Stimulated activated CD4-positive, alpha-beta T cell treated with anti-CD3 and anti-CD28 coated beads, Interleukin-1b, Interleukin-23, amount 100 ng/mL, for 1 hour (primary cell): ENCODE results near the gene RNF212.

Source experiments
- DNase-seq, 2 donors: peaks; one replicate each; pipeline ENCODE4 v3.0.0-alpha.2; 2020; ENCODE audit warnings: low read depth in 2 of 2

RNF212 gene

DNA sequence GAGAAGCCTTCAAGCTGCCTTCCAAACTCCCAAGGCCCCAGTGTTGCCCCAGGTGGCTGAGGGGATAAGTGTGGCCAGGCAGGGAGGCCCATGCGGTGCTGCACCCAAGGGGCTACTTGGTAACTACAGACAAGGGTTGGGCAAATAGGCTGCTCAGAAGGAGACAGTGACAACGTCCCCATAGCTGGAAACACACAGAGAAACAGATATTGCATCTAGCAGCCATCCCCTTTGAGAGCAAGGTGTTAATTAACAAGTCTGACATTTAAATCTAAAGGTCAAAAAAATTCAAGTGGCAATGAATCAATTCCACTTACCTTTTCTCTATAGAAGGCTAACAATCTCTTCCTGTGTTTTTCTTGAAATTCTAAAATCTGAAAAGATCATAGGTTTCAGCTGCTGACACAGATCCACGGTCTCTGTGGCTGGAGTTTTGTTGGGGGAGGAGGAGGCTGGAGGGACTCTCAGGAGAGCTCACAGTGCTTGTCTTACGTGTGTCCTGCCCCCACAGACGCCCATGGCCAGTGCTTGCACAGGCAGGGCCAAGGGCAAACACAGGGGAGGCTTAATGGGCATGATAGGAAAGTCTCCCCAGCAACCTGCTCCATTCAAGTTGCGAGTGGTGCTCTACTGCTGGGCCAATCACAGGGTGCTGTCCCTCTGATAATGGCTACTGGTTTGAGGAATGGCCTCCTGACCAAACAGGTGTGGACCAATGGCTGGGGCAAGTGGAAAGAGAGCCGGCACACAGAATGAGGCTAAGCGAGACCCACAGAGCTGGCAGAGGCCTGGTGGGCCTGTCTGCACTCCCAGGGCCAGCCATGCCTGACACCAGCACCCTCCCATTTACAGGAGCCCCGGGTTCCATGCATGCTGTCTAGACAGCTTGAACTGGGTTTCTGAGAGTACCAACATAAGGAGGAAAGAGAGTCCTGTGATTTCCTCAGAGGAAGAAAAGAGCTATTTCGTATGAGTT is 22.6 kb downstream of the RNF212 start:
- no peak for DNase-seq

DNA sequence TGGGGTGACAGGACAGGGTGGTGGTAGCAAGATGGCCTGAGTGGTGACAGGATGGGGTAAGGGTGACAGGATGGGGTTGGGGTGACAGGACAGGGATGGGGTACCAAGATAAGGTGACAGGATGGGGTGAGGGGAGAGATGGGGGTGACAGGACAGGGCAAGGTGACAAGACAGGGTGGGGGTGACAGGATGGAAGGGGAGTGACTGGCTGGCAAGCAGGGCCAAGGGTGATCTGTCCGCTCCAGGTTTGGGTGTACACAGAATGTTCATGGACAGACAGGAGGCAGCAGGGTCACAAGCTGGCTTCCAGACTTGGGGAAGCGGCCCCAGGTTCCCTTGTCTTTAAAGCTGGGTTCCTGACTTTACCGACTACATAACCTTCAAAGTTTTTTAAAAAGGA is 23.3 kb downstream of the RNF212 start:
- no peak for DNase-seq

DNA sequence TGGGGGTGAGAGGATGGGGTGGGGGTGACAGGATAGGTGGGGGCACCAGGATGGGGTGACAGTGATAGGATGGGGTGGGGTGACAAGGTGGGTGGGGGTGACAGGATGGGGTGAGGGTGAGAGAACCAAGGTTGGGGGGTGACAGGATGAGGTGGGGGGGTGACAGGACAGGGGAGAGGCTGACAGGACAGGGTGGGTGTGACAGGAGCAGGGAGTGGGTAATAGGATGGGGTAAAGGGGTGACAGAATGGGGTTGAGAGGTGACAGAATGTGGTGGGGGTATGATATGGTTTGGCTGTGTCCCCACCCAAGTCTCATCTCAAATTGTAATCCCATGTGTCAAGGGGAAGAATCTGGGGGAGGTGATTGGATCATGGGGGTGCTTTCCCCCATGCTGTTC is 26.0 kb downstream of the RNF212 start:
- DNase-seq, result no peak

DNA sequence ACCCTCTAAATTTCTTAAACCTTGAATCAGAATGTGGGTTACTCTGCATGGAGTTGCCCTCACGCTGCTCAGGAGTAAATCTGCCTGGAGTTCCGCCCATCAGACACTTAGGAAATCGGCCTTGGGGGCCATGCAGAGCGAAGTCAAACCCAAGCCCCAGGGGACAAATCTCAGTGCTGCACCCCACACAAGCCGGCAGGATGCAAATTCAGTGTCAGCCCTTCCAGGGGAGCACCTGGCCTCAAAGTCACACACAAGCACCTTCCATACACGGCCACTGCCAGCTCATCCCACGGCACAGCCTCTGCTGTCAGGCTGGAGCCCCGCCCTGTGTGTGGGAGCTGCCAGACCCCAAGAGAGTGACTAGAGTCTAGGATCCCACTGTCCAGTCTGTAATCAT is 27.4 kb downstream of the RNF212 start:
- no peak for DNase-seq

DNA sequence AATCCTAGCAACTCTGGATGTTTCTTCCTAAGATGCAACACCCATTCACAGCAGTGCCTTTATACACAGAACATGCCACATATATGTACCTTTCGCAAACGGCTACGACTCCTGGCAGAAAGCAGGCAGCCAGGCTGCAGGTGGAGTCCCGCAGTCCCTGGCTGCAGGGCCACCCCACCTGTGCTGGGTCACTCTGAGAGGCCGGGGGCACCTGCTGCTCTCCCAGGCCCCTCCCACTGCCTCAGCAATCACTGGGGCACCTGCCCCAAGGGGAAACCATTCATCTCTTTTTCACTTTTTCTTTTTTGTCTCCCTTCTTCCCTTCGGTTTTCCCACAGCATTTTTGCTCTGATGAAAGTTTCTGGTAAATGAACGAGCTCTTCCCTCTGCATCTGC is 28.0 kb downstream of the RNF212 start:
- DNase-seq, result no peak

DNA sequence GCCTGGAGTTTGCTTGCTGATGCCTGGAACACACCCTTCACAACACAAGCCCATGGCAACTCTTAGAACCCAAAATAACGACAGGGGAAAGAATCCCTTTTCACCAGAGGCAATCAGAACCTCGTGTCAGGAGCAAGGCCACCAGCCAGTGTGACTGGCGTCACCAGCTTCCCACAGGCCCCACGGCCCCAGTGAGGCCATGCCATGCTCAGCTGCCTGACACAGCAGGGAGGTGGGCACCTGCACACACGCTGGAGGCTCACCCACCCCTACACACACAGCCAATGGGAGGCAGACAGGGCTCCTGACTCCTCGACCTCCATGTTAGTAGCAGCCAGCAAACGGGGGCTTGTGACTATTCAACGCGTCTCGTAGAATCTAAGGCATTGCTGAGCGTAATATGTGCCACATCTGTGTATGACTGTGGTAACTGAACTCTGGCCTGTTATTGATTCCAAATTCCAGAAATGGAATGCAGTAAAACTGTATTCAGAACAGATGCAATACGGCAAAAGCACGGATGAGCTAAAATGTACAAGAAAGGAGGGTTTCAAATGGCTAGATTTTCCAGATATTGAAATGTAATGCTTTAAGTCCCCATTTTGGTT is 28.5 kb downstream of the RNF212 start:
- no peak for DNase-seq

DNA sequence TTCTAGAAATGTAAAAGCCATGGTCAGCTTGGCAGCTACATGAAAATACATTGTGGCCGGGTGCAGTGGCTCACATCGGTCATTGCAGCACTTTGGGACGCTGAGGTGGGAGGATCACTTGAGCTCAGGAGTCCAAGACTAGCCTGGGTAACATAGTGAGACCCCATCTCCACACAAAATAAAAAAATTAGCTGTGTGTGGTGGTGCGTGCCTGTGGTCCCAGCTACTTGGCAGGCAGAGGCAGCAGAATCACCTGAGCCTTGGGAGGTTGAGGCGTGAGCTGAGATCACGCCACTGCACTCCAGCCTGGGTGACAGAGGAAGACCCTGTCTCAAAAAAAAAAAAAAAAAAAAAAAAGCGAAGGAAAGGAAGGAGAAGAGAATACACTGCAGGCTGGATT is 29.0 kb downstream of the RNF212 start:
- no peak for DNase-seq

DNA sequence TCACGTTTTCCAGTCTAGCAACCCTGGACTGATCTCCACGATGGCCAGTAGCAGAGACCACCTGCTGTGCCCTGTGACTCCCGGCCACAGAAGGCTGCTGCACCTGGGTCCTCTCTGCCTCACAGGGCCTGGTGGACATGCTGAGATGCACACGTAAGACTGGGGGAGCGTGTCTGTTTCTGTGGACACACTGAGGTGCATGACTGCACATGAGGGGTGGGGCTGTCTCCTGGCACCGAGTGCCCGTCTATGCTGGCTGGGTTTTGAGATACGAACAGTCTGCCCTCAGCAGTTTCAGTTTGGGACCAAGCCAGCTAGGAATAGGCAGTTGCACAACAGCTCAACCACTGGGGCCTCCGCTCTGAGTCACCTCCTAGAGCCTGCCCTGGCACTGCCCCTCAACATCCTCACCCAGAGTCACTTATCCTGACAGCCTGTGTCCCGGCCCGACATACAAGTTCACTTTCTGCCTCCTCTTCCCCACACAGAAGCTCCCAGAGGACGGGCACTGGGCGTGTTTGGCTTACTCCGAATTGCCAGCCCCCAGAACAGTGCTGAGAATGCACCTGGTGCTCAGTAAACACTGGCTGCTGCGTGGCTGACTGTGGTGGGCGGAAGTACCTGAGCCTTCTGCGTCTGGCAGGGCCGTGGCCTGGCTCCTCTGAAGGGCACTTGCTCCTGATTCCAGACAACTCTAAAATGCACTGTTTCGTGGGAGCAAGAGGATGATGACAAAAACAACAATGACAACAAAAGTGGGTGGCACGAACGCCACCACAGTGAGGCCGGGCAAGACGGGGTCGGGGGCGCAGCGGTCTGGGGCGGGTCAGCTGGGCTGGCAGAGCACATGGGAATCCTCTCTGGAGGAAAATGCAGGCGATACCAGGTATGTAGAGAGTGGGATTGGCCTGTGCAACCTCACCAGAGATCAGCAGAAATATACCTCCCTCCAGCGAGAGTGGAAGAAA is 30.9 kb downstream of the RNF212 start:
- DNase-seq, result no peak

DNA sequence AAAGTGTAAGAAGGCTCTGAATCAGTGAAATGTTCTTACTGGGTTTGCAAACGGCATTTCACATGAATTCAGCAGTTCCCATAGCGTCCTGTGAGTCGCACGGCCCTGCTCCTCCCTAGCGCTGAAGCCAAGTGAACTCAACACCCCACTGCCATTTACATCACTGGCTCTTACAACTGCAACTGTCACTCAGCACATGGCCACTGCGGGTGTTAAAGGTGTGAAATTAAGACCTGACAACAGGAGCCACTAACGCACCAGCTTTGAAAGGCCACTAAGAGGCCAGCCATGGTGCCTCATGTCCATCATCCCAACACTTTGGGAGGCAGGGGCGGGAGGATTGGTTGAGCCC is 31.7 kb downstream of the RNF212 start:
- DNase-seq, result no peak

DNA sequence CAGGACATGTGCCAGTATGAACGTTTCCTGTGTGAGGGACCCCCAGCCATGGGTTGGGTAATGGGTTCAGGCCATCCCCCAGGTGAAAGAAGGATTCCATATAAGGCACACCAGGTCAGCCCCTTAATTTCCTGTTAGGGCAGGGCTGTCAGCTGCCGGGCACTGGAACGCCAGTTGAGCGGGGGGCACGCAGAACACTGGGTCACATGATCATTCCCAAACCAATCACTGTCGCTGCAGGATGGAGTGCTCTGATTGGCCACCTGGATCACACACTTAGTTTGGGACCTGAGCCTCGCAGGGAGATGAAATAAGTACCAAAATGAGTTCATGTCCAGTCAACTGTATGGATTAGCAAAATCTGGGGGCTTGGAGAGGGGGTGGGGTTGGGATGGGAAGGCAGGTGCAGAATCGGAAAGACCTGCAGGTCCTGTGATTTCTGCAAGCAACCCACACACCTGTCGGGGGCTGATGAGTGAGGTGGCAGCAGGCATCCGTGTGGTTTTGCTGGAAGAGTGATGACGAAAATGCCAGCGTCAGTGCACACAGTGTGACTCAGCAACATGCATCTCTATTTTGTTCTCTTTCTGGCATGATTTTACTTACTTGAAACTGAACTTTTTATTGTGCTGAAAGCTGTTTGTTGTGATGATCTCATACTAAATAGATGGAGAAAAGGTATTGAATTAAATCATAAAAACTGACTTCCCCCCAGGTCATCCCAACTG is 32.2 kb downstream of the RNF212 start:
- DNase-seq, result no peak

DNA sequence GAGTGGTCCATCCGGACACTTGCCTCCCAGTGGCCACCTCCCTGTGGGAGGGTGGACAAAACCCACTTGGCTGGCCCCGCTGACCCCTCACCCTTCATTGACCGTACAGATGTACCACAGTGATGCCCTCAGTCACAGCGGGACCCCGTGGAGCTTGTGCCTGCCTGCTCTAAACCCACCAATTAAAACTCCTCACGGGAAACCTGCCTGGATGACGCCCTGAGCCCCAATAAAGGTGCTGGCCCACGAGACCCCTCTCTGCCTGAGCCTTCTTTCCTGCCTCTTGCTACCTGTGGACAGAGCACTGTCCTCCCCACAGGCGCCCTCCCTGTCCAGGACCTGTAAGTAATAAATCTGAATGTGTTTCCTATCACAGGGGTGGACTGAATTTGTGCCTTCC is 32.9 kb downstream of the RNF212 start:
- DNase-seq, result no peak

DNA sequence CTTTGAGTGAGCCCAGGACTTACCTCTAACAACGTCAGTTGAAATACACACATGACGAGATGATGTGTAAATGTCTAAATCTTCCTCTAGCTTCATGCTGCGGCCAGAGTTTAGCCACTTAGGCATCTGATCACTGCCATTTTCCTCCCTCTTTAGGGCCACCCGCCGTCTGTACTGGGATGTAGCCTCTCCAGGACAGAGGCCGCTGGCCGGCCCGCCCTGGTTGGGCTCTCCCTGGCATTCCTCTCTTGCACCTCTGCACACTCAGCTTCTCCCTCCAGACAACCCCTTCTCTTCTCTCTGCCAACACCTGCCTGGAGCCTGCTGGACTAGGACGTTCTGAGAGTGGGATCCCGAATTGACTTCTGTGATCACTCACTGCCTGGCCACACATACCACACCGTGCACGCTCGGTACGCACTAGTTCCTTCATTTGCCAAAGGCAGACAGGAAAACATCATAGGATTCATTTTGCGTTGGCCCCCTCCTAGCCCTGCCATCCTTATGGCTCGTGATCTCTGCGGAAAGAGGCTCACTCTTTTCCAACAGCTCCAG is 33.6 kb downstream of the RNF212 start:
- no peak for DNase-seq

DNA sequence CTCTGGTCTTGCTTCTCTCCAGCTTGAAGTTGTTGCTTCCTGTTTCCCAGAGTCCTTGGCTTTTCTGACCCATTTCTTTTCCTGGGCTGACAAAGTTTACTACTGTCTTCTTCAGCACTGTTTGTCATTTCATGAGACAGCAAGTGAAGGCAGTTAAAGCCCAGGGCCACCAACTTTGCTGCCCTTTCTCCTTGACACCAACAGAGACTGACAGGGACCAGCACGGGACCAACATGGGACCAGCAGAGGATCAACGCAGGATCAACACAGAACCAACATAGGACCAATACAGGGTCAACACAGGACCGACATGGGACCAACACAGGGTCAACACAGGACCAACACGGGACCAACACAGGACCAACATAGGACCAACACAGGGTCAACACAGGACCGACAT is 34.9 kb downstream of the RNF212 start:
- DNase-seq, result no peak

DNA sequence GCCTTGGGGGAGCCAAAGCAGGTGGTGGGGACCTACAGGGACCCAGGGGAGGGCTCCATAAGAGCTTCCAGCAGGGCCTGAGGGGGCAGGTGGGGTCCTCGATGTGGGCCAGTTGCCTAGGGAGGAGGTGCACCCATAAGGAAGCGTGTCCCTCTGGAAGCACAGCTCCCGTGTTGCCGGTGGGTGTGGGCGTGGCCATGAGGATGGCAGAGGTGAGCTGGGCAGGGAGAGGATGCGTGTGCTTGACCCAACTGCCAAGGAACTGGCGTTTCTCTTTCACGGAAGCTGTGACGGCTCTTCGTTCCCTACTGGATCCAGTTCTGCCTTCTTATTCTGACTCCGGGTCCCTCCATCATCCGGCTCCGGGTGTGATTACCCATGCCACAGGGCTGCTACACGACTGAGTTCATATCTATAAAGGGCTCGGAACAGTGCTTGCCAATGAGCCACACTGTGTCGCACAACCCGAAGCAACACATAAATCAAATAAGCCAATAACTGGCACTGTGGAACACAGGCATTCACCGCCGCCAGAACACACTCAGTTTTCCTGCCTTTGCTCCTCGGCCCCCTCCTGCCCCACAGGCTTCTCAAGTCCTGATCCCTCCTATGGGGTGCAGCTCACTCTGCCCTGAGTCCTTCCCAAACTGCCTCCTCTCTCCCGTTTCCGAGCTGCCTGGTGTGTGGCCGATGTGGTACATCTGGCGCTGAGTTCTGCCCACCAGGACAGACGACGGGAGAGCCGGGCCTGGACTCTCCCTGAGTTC is 35.5 kb downstream of the RNF212 start:
- no peak for DNase-seq

DNA sequence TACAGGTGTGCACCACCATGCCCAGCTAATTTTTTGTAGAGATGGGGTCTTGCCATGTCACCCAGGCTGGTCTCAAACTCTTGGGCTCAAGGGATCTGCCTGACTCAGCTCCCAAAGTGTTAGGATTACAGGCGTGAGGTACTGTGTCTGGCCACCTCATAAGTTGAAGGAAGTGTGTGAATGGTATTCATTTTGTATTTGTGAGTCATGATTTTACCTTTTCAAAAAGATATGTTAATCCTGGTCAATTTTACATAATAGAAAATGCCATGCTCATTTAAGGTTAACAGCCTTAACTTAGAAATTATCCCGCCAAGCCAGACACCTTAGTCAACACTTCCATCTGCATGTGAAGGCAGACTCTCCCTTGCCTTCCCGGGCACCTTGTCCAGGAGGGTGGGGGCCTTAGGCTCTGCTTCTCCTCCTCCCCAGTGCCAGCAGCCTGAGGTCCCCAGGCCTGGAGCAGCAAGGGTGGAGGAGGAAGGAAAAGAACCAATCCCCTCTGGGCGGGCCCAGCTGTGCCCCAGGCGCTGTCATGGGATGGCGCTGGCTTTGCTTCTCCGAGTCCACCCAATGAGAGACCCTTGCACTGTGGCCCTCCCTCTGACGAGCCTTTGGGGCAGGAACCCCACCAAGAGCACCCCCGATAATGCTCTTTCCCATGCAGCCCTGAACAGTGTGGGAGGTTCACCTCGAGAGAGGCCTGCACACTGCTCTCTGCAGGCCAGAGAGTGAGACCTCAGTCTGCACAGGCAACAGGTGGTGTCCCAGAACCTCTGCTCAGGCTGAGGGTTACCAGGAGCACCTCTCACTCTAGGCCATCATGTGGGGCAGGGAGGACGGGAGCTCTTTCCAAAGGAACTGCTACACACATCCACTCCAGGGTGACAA is 37.3 kb downstream of the RNF212 start:
- no peak for DNase-seq

DNA sequence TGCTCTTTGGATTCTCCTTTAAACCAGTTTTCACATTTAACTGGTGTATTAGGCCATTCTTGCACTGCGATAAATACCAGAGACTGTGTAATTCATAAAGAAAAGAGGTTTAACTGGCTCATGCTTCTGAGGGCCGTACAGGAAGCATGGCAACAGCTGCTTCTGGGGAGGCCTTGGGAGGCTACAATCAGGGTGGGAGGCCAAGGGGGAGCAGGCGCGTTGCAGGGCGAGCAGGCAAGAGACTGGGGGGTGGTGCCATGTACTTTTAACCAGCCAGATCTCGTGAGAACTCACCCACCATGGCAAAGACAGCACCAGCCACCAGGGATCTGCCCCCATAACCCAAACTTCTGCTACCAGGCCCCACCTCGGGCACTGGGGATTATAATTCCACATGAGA is 38.1 kb downstream of the RNF212 start:
- no peak for DNase-seq

DNA sequence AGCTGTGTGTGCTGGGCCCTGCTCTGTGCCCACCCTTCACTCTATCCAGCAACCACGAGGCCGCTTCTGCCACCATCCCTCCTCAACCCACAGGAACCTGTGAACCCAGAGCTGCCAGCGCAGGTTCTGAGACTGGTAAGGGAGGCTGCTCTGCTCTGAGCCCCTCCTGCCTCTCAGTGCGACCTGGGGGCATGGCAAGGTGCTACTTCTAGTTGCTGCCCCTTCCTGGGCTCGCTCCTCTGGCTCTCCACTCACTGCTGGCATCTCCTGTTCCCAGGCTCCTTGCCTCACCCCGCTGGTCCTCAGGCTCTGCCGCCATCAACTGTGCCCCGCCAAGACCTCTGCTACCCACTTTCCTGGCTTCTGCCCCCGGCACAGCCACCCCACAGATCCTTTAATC is 39.3 kb downstream of the RNF212 start:
- DNase-seq, result no peak

DNA sequence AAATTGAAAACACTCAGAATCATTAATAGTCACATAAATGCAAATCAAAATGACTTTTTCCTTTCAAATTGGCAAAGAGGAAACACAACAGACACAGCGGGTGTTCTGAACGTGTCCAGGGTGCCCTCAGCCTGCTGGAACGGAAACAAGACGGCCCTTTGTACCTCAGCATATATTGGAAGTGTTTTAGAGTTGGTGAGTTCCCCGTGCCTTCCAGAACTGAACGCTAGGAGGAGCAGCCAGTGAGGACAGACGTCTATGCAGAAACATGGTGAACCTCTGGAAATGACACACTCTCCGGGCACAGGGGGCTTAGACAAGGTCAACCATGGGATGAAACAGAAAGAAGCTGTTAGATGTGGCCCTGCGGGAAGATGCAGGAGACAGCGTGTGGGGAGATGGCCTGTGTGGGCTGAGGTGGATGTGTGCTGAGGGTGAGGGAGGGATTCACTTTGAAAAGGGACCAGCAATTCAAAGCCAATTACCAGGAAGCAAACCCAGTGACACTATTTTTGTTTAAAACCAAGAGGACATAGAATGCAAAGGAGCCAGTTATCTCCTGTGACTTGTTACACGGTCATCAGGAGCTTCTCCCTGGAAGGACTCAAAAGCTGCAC is 40.4 kb downstream of the RNF212 start:
- peak; percentile 7 to 14 for DNase-seq

DNA sequence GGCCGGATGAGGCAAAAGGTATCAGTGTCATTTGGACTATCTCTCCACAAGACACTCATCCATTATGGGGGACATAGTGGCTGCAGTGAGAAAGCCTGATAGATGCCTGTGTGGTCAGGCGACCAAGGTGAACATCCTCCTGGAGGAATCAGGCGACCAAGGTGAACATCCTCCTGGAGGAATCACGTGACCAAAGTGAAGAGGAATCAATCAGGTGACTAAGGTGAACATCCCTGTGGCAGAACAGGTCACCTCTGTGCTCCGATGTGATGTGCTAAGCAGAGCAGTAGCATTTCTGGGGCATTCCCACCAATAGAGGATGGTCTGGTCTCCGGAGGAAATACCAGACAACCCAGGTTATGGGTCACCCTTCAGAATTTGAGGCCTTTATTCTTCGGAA is 44.0 kb downstream of the RNF212 start:
- no peak for DNase-seq
